Fibroblast of skin of left biceps (primary cell): Measurements from ENCODE around the gene ADAMTSL1.

Experiments used
- DNase-seq, 2 experiments: peaks; one replicate each; pipeline ENCODE4 v3.0.0-alpha.2; 2013; ENCODE audit warnings: low read depth in 2 of 2

The ADAMTSL1 gene

GRCh38 chr9:18665947-18666346, 192.0 kb downstream of the ADAMTSL1 start:
- DNase-seq, result no peak

GRCh38 chr9:18666348-18666747, 192.4 kb downstream of the ADAMTSL1 start:
- no peak for DNase-seq

DNA sequence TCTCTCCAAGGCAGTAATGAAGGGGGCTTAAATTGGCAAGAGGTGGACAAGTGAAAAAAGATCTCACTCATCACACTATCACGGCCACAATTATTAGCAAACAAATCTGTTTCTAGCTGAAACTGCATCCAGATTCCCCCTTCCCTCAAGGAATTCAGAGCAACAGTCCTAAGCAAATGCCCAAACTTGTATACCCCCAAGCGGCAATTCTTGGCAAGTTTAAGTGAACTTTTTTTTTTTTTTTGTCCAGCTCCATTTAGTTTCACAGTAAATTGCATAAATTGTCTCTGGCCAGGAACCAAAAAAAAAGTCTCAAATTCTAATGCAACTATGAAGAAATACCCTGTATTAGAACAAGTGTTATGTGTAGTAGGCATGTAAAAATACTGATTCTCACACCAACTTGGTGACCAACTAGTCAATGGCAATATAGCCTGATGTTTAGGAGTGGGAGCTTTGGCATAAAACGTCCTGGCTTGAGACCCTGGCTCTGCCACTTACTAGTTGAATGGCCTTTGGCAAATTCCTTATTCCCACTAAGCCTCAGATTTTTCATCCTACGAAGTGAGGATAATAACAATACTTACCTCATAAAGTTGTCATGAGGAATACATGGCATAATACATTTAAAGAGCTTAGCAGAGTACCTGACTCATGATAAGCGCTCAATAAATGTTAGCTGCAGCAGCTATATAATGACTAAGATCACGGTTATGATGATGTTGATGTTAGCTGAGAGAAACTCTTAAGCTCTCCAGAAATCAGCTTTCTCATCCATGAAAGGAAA, 193.2 kb downstream of the ADAMTSL1 start:
- DNase-seq, result no peak

- DNase-seq, result no peak
Observed at GRCh38 chr9:18668944-18669343, 195.0 kb downstream of the ADAMTSL1 start.

DNA sequence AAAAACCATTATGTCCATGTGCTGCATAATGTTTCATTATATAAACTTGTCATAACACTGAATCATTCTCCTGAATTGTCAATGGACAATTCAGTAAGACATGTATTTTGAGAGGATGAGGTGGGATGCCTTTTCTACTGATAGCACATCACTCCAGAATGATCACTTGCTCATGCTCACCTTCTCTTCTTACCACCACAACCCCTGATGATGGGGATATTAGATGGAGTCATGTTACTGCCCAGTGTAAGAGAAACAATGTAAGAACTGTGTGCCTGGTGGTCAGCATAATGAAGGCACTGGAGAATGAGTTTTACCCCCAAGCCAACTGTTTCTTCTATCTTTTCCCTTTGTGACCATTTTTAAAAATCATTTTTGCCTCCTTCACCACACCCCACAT, 198.8 kb downstream of the ADAMTSL1 start:
- no peak for DNase-seq

GRCh38 chr9:18673179-18673578, 199.2 kb downstream of the ADAMTSL1 start:
- no peak for DNase-seq

GRCh38 chr9:18675332-18675731, 201.4 kb downstream of the ADAMTSL1 start:
- DNase-seq, result no peak

- DNase-seq, result no peak
Observed at GRCh38 chr9:18675973-18676372, 202.0 kb downstream of the ADAMTSL1 start.

GRCh38 chr9:18676525-18676924, 202.6 kb downstream of the ADAMTSL1 start:
- no peak for DNase-seq

DNA sequence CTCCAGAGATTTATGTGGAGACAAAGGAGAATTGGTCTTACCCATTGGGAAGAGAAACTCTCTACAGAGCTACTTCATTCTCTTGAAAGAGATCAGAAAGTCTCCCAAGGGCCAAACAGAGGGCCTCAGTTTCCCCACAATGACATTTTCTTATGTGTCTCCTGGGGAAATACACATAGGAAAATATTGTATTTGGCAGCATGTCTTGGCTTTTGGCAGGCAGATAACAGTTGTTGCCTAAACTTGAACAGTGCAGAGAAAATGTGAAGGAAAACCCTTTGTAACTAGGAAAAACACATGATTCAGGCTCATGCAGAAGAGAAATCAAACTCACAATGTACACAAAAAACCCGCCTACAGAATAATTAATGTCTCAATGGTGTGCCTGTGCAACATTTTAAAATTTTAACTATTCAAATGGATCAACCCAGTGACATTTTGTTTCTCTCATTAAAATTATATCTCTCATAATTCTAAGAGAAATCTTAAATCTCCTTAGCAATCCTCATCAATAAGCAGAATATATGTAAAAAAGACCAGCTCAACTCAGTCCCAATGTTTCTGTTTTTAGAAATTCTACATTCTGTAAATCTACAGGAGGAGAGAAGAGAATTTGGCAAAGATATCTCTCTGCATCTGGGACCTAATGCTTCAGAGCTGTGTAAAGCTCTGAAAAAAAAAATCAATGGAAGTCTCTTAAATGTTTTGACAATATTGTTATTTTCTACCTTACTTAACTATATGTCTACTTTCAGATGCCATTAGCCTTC, 205.1 kb downstream of the ADAMTSL1 start:
- no peak for DNase-seq

DNA sequence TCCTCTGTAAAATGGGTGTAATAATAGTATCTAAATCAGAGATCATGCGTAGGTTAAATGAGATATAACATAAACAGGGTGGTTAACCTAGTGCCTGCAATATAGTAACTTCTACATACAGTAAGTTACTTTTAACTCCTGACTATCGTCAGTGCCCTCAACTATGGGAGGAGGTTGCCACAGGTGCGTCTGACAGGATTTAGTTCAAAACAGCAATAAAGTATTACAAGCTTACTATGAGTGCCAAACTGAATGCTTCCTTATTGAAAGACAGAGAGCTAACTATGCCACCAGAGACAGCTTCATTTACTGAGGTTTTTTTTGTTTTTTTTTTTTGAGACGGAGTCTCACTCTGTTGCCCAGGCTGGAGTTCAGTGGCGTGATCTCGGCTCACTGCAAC, 209.0 kb downstream of the ADAMTSL1 start:
- no peak for DNase-seq

DNA sequence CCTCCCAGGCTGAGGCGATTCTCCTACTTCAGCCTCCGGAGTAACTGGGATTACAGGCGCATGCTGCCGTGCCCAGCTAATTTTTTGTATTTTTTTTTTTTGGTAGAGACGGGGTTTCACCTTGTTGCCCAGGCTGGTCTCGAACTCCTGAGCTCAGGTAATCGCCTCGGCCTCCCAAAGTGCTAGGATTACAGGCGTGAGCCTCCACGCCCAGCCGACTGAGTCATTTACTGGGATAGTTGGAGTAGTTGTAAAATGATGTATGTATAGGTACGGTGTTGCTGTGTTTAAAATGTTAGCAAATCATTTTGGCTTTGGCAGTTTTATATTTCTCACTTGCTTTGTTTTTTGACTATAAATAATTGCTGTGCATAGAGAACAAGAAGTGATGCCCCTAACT, 209.4 kb downstream of the ADAMTSL1 start:
- no peak for DNase-seq

DNA sequence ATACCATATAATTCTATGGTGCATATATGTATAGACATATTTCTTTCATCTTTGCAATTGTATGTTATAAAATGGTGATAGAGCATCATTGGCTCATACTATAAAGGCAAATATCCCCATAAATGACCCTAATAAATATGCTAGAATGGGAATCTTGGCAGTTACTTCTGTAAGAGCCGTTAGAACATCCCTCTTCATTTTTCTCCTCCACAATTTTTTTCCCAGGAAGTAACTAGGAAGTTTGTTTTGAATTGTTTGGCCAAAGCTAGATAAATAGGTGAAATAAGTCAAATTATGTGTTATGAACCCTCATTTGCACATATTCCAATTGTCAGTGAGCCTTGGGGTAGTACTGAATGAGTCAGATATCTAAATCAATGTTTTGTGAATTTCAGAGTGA, 209.9 kb downstream of the ADAMTSL1 start:
- no peak for DNase-seq

DNA sequence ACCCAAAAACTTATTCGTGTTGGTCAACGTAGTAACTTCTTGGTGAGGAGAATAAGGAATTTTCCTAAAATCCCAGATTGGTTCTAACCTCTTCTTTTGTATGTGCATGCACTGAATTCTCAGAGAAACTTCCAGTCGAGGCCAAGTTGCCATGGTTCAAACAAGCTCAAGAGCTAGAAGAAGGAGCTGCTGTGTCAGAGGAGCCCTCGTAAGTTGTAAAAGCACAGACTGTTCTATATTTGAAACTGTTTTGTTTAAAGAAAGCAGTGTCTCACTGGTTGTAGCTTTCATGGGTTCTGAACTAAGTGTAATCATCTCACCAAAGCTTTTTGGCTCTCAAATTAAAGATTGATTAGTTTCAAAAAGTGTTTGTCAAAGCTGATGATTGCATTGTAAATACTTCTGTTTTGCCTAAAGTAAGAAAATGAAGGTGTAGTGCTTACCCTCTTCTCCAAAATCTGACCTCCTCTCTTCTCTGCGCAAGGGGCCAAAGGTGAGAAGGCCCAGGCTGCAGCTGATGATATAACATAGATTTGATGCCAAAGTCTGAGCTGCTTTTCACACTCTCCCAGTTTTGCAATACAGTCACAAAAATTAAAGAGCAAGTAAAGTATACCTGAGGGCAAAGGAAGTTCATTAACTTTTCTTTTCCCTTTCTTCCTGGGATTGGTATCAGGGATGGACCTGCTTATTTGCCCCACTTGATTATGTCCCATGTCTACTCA, 210.8 kb downstream of the ADAMTSL1 start:
- DNase-seq, result no peak

- no peak for DNase-seq
Observed at GRCh38 chr9:18688581-18689565, 214.9 kb downstream of the ADAMTSL1 start.

GRCh38 chr9:18689921-18690320, 216.0 kb downstream of the ADAMTSL1 start:
- peak; percentile 46 to 48 for DNase-seq

- no peak for DNase-seq
Observed at GRCh38 chr9:18692268-18692667, 218.3 kb downstream of the ADAMTSL1 start.

DNA sequence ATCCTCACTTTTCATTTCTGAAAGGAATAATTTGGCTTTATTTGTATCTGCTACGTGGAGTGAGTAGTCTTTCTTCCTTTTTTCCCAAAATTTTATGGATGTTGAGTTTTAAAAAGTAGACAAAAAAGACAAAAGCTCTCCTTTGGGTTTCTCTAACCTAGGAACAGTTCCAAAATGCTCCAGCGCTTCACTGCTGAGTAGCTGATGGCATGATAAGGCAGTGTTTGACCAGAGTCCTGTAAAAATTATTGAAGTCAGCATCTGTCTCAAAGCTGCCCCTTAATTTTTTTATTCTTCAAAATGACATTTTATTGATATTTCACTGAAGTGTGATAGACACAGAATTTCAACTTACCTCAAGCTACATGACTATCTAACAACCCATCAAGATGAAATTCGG, 219.0 kb downstream of the ADAMTSL1 start:
- no peak for DNase-seq

GRCh38 chr9:18694959-18695668, 221.2 kb downstream of the ADAMTSL1 start:
- DNase-seq, result no peak

- no peak for DNase-seq
Observed at GRCh38 chr9:18698992-18699391, 225.0 kb downstream of the ADAMTSL1 start.

GRCh38 chr9:18699764-18700163, 225.8 kb downstream of the ADAMTSL1 start:
- DNase-seq, result no peak
